HFF-Myc (cell line): Measurements from ENCODE around the gene SLC38A3.

Experiments
- DNase-seq: peaks from one replicate; pipeline ENCODE4 v3.0.0-alpha.2; 2011; ENCODE audit warnings: low read depth; ENCODE audit errors: extremely low read depth
- H3K4me3 ChIP-seq: replicated peaks from 2 replicates; pipeline ENCODE4 v1.5.1; 2011; ENCODE audit warnings: low read depth, mild to moderate bottlenecking, control low read depth, low read length
- CTCF ChIP-seq: IDR thresholded peaks from 2 replicates; pipeline ENCODE4 v1.5.1; 2012; ENCODE audit warnings: mild to moderate bottlenecking, low read depth, low read length, control low read depth; ENCODE audit errors: missing control alignments

Gene SLC38A3

GRCh38 chr3:50165910-50166538 is 39.0 kb upstream of the SLC38A3 start:
- no peak for DNase-seq
- no peak for TF ChIP-seq CTCF
- no peak overlapping the region for H3K4me3 ChIP-seq

GRCh38 chr3:50166620-50167019 is 38.5 kb upstream of the SLC38A3 start:
- DNase-seq, result no peak
- no peak overlapping the region for H3K4me3 ChIP-seq
- no peak for TF ChIP-seq CTCF

- no peak for TF ChIP-seq CTCF
- DNase-seq, result no peak
- no peak overlapping the region for H3K4me3 ChIP-seq
Observed at GRCh38 chr3:50167069-50167840, 37.8 kb upstream of the SLC38A3 start.

GRCh38 chr3:50167841-50168209 is 37.2 kb upstream of the SLC38A3 start:
- TF ChIP-seq CTCF, result no peak
- H3K4me3 ChIP-seq, result no peak overlapping the region
- DNase-seq, result no peak

GRCh38 chr3:50168388-50168787 is 36.7 kb upstream of the SLC38A3 start:
- TF ChIP-seq CTCF, result no peak
- no peak overlapping the region for H3K4me3 ChIP-seq
- DNase-seq, result no peak

- no peak overlapping the region for H3K4me3 ChIP-seq
- no peak for TF ChIP-seq CTCF
- no peak for DNase-seq
Observed at GRCh38 chr3:50168791-50169190, 36.3 kb upstream of the SLC38A3 start.
